ENCODE measurements around the gene ERF. TPM values are rescaled to one million over a fixed set of nuclear protein-coding genes. Genes with fewer than 3 reads are reported as not detected.

Gene ERF
- total RNA-seq, 1 donor from 2014 or later = 33.5 TPM

DNA sequence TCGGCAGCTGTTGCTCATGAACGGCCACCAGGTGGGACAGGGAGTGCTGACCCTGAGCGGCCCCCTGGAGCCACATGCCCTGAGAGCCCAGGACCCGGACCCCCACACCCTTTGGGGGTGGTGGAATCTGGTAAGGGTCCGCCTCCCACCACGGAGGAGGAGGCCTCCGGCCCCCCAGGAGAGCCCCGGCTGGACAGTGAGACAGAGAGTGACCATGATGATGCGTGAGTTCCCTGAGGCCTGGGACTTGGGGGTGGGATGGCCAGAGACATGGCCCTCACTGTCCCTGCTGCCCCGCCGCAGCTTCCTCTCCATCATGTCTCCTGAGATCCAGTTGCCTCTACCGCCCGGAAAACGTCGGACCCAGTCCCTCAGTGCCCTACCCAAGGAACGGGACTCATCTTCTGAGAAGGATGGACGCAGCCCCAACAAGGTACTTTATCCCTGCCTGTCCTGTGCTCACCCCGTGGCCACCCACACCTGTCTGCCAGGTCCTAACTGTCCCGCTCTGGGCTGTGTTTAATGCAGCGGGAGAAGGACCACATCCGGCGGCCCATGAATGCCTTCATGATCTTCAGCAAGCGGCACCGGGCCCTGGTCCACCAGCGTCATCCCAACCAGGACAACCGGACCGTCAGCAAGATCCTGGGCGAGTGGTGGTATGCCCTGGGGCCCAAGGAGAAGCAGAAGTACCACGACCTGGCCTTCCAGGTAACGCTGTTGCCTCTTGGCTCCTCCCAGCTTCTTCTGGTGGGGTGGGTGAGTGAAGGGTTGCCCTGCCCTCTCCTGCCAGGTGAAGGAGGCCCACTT lies 32.3 kb upstream of the ERF start:
- peaks cover 54% of the 10 kb centered on the region for H3K36me3 ChIP-seq
- no peaks in the 10 kb centered on the region for H3K27me3 ChIP-seq (ENCODE audit: low read depth)
- intact Hi-C loops (cut with micrococcal nuclease) = loop anchor here (5.0 kb wide), 1 partner anchor 35 kb away; no protein-coding TSS in a partner anchor
- peak overlapping the region; percentile 98 for H3K27ac ChIP-seq (replicated peaks)
- DNase-seq = no peak
- no peak overlapping the region for H3K4me3 ChIP-seq
- peaks cover 40% of the 10 kb centered on the region for H3K4me1 ChIP-seq
- no peaks in the 10 kb centered on the region for H3K9me3 ChIP-seq (replicated peaks)
- no peak for TF ChIP-seq CTCF (IDR thresholded peaks at IDR 0.05; ENCODE audit: borderline replicate concordance)

GRCh38 chr19:42286349-42287016 lies 31.6 kb upstream of the ERF start:
- intact Hi-C loops (cut with micrococcal nuclease) = loop anchor here (5.0 kb wide), 1 partner anchor 34 kb away; no protein-coding TSS in a partner anchor
- peaks cover 48% of the 10 kb centered on the region for H3K36me3 ChIP-seq
- no peaks in the 10 kb centered on the region for H3K27me3 ChIP-seq (ENCODE audit: low read depth)
- no peaks in the 10 kb centered on the region for H3K9me3 ChIP-seq (replicated peaks)
- H3K4me3 ChIP-seq = peak overlapping the region; percentile 74
- DNase-seq = peak; percentile 52
- H3K4me1 ChIP-seq = peaks cover 47% of the 10 kb centered on the region
- TF ChIP-seq CTCF (IDR thresholded peaks at IDR 0.05; ENCODE audit: borderline replicate concordance) = no peak
- peak overlapping the region; percentile 98 for H3K27ac ChIP-seq (replicated peaks)

GRCh38 chr19:42285988-42286348 lies 31.0 kb upstream of the ERF start:
- intact Hi-C loops (cut with micrococcal nuclease) = loop anchor here (5.0 kb wide), 1 partner anchor 34 kb away; no protein-coding TSS in a partner anchor
- Histone ChIP-seq H3K27me3 (ENCODE audit: low read depth) (no peaks in the 10 kb centered on the region), H3K9me3 (replicated peaks) (no peaks in the 10 kb centered on the region), H3K27ac (replicated peaks) (peak overlapping the region; percentile 98), H3K4me1 (peaks cover 52% of the 10 kb centered on the region), H3K36me3 (peaks cover 43% of the 10 kb centered on the region), H3K4me3 (peak overlapping the region; percentile 74)
- no peak for DNase-seq
- no peak for TF ChIP-seq CTCF (IDR thresholded peaks at IDR 0.05; ENCODE audit: borderline replicate concordance)

DNA sequence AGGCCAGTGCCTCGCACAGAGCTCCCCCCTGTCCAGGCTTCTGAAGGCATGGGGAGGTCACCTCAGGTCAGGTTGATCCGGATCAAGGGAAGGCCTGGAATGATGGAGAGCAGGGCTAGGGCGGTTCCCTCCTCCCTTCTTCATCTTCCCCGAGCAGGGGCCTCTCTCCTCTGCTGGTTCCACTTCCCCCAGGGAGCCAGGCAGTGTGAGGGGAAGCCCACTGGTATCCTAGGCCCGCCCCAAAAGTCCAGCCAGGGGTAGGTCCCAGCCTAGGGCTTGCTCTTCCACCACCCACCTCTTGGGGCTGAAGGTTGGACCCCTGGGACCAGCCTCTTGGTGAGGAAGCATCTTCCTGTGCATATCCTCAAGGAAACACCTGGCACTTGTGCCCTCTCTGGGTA lies 30.6 kb upstream of the ERF start:
- no peak for TF ChIP-seq CTCF (IDR thresholded peaks at IDR 0.05; ENCODE audit: borderline replicate concordance)
- peaks cover 39% of the 10 kb centered on the region for H3K36me3 ChIP-seq
- peak overlapping the region; percentile 74 for H3K4me3 ChIP-seq
- H3K27me3 ChIP-seq (ENCODE audit: low read depth) = no peaks in the 10 kb centered on the region
- peak overlapping the region; percentile 98 for H3K27ac ChIP-seq (replicated peaks)
- no peaks in the 10 kb centered on the region for H3K9me3 ChIP-seq (replicated peaks)
- intact Hi-C loops (cut with micrococcal nuclease) = loop anchor here (5.0 kb wide), 1 partner anchor 33 kb away; no protein-coding TSS in a partner anchor
- no peak for DNase-seq
- peaks cover 57% of the 10 kb centered on the region for H3K4me1 ChIP-seq

DNA sequence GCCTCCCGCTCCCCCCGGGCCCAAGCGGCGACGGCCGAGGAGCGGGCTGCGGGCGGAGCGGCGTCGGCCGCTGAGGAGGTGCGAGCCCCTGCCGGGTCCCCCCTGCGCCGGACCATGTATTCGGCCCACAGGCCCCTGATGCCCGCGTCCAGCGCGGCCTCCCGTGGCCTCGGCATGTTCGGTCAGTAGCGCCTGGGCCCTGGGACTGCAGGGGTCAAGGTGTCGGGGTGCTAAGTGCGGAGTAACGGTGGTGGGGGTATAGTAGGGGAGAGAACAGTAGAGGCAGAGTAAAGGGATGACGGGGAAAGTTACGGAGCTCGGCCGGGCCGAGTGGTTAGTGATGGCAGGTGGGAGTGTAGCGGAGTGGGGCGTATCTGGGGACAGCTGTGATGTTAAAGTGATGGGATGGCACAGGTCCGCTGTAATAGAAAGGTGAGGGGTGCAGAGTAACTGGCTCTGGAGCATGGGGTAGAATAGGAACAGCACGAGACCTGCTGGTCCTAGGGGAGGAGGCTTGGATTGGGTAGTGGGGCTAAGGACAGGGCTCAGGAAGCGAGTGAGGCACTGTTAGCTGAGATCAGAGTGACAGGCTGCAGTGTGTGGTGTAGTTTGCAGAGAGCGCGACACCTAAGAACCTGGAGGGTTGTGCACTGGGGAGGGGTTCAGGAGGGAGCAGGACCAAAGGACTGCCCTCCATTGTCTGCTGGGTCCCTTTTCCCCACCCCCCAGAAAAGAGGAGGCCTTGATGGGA lies 29.8 kb upstream of the ERF start:
- Histone ChIP-seq H3K27ac (replicated peaks) (peak overlapping the region; percentile 98), H3K36me3 (peaks cover 31% of the 10 kb centered on the region), H3K9me3 (replicated peaks) (no peaks in the 10 kb centered on the region), H3K4me3 (peak overlapping the region; percentile 74), H3K27me3 (ENCODE audit: low read depth) (no peaks in the 10 kb centered on the region), H3K4me1 (peaks cover 64% of the 10 kb centered on the region)
- TF ChIP-seq CTCF (IDR thresholded peaks at IDR 0.05; ENCODE audit: borderline replicate concordance) = no peak
- no peak for DNase-seq
- intact Hi-C loops (cut with micrococcal nuclease) = loop anchor here (5.0 kb wide), 2 partner anchors 32 to 42 kb away; partner anchors contain the start of gene GSK3A
